ENCODE data around the gene FAM20C.

Gene FAM20C

GRCh38 chr7:277228-277627, 84.9 kb downstream of the FAM20C start:
- no peak for DNase-seq (ENCODE audit: low read depth)
- no peak for TF ChIP-seq CTCF (IDR thresholded peaks at IDR 0.05; ENCODE audit: control insufficient read depth, extremely low read depth, insufficient read depth)
- no peak overlapping the region for H3K4me3 ChIP-seq (ENCODE audit: low read depth, low read length)

- DNase-seq (ENCODE audit: low read depth) = no peak
- no peak overlapping the region for H3K4me3 ChIP-seq (ENCODE audit: low read depth, low read length)
- TF ChIP-seq CTCF (IDR thresholded peaks at IDR 0.05; ENCODE audit: control insufficient read depth, extremely low read depth, insufficient read depth) = no peak
These were observed 85.7 kb downstream of the FAM20C start for GRCh38 chr7:278081-278480.

GRCh38 chr7:279821-280220, 87.5 kb downstream of the FAM20C start:
- no peak for DNase-seq (ENCODE audit: low read depth)
- TF ChIP-seq CTCF (IDR thresholded peaks at IDR 0.05; ENCODE audit: control insufficient read depth, extremely low read depth, insufficient read depth) = no peak
- H3K4me3 ChIP-seq (ENCODE audit: low read depth, low read length) = no peak overlapping the region

DNA sequence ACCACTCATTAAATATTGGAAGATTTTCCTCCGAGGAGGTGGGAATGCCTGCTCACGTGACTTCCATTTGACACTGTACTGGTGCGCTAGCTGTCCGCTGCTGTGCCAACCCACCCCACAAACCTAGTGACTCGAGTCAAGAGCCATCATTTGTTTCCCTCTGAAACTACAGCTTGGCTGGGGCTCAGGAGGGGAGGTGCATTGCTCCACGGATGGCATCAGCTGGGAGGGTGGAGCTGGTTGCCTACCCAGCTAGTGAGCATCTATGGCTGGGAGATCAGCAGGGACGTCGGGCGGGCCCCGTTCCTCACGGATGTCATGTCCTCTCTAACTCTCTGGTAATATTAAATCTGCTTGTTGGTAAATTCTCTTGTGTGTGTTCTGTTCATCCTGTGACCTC, 88.1 kb downstream of the FAM20C start:
- DNase-seq (ENCODE audit: low read depth) = no peak
- no peak overlapping the region for H3K4me3 ChIP-seq (ENCODE audit: low read depth, low read length)
- no peak for TF ChIP-seq CTCF (IDR thresholded peaks at IDR 0.05; ENCODE audit: control insufficient read depth, extremely low read depth, insufficient read depth)

GRCh38 chr7:281637-282036, 89.3 kb downstream of the FAM20C start:
- H3K4me3 ChIP-seq (ENCODE audit: low read depth, low read length) = no peak overlapping the region
- DNase-seq (ENCODE audit: low read depth) = no peak
- no peak for TF ChIP-seq CTCF (IDR thresholded peaks at IDR 0.05; ENCODE audit: control insufficient read depth, extremely low read depth, insufficient read depth)

GRCh38 chr7:282621-283020, 90.2 kb downstream of the FAM20C start:
- no peak for DNase-seq (ENCODE audit: low read depth)
- no peak overlapping the region for H3K4me3 ChIP-seq (ENCODE audit: low read depth, low read length)
- TF ChIP-seq CTCF (IDR thresholded peaks at IDR 0.05; ENCODE audit: control insufficient read depth, extremely low read depth, insufficient read depth) = no peak

Data from LNCaP clone FGC (cell line).